Measurements from ENCODE around the gene IDI2.

GRCh38 chr10:995559-995926 lies 30.1 kb downstream of the IDI2 start:
- TF ChIP-seq CTCF (conservative IDR thresholded peaks at IDR 0.05 in 1 of 2, IDR thresholded peaks at IDR 0.05 in 1 of 2; ENCODE audit: low read depth in 1 of 2, low read length in 2 of 2), result no peak
- no peak for TF ChIP-seq EZH2 (IDR thresholded peaks at IDR 0.05; ENCODE audit: low read length, missing control alignments)
